Vagina (tissue), 2 donors: Measurements from ENCODE around the gene ERAL1. TPM values are rescaled to one million over a fixed set of nuclear protein-coding genes. Genes with fewer than 3 reads are reported as not detected.
A peak's percentile ranks its signal among the peaks of the same experiment; 100 is the strongest.

Source experiments
- DNase-seq, 2 donors: peaks; one replicate each; pipeline ENCODE4 v3.0.0-alpha.2; 2017; ENCODE audit errors: extremely low spot score in 2 of 2
- H3K27ac ChIP-seq: fragments of 200-600 bp; sonication (generic); one replicate; pipeline ENCODE4 v1.5.1; 2019
- H3K27me3 ChIP-seq: fragments of 200-600 bp; sonication (generic); one replicate; pipeline ENCODE4 v1.5.1; 2019
- H3K36me3 ChIP-seq, 2 donors: fragments of 200-600 bp; sonication (generic); one replicate each; pipeline ENCODE4 v1.5.1; 2017 to 2019
- H3K4me1 ChIP-seq: fragments of 200-600 bp; sonication (generic); one replicate; pipeline ENCODE4 v1.5.1; 2019
- H3K4me3 ChIP-seq, 2 donors: fragments of 200-600 bp; sonication (generic); 1 replicate in 1 of 2; 2 replicates in 1 of 2; pipeline ENCODE4 v1.5.1; 2016 to 2019
- H3K9me3 ChIP-seq: fragments of 200-600 bp; sonication (generic); one replicate; pipeline ENCODE4 v1.5.1; 2019
- CTCF ChIP-seq, 3 experiments: fragments of 450-650 bp in 2 of 3; fragments of 200-600 bp in 1 of 3; sonication (generic) in 1 of 3; IDR thresholded peaks; one replicate each; pipeline ENCODE4 v1.5.1; 2017 to 2019; ENCODE audit warnings: antibody characterized with exemption in 3 of 3, mild to moderate bottlenecking in 2 of 3, moderate library complexity in 2 of 3
- POLR2A ChIP-seq, 2 donors: fragments of 450-650 bp; IDR thresholded peaks; one replicate each; pipeline ENCODE4 v1.6.1; 2017; ENCODE audit warnings: antibody characterized with exemption in 2 of 2, mild to moderate bottlenecking in 2 of 2, moderate library complexity in 2 of 2
- POLR2AphosphoS5 ChIP-seq, 2 donors: sonication (generic); formaldehyde crosslinking; IDR thresholded peaks; one replicate each; pipeline ENCODE4 v1.9.0; 2017; ENCODE audit warnings: antibody characterized with exemption in 2 of 2, mild to moderate bottlenecking in 2 of 2, low read depth in 1 of 2; ENCODE audit not compliant: insufficient read depth in 1 of 2
- intact Hi-C: fragments of 100-400 bp; cut with DNase I; formaldehyde crosslinking; loops from one replicate; pipeline ENCODE4 v1.15.1; 2023
- total RNA-seq: library from RNA; depleted of rRNA; stranded (reverse); fragments of >200 nt; gene quantifications from one replicate; pipeline ENCODE4 v1.2.3, GENCODE V29; 2016

ERAL1 gene
- total RNA-seq, 1 donor from 2014 or later = 44.9 TPM

- H3K9me3 ChIP-seq = no peaks in the 10 kb centered on the region
- H3K27me3 ChIP-seq = no peaks in the 10 kb centered on the region
- intact Hi-C loops = loop anchor here (5.0 kb wide), 1 partner anchor 134 kb away; no protein-coding TSS in a partner anchor
Measured at GRCh38 chr17:28895794-28896447, 41.1 kb downstream of the ERAL1 start.

GRCh38 chr17:28896491-28896883, 41.7 kb downstream of the ERAL1 start:
- Histone ChIP-seq H3K9me3 (no peaks in the 10 kb centered on the region), H3K36me3 (no peaks in the 10 kb centered on the region), H3K4me3 (peak overlapping the region; percentile 83 to 90), H3K27ac (peak overlapping the region; percentile 93), H3K4me1 (peaks cover 61% of the 10 kb centered on the region), H3K27me3 (no peaks in the 10 kb centered on the region)
- intact Hi-C loops = loop anchor here (5.0 kb wide), 1 partner anchor 134 kb away; no protein-coding TSS in a partner anchor
- DNase-seq = no peak
- TF ChIP-seq POLR2A (IDR thresholded peaks at IDR 0.05) (no peak), POLR2AphosphoS5 (IDR thresholded peaks at IDR 0.05; ENCODE audit: insufficient read depth in 1 of 2, low read depth in 1 of 2) (no peak), CTCF (IDR thresholded peaks at IDR 0.05) (peak in 1 of 3 experiments; percentile 3)

More at GRCh38 chr17:28895794-28896447, 41.1 kb downstream of the ERAL1 start:
- Histone ChIP-seq H3K27ac (peak overlapping the region; percentile 93), H3K36me3 (no peaks in the 10 kb centered on the region), H3K4me1 (peaks cover 57% of the 10 kb centered on the region), H3K4me3 (peak overlapping the region; percentile 83 to 90)
- TF ChIP-seq CTCF (IDR thresholded peaks at IDR 0.05) (no peak), POLR2AphosphoS5 (IDR thresholded peaks at IDR 0.05; ENCODE audit: insufficient read depth in 1 of 2, low read depth in 1 of 2) (no peak), POLR2A (IDR thresholded peaks at IDR 0.05) (no peak)
- no peak for DNase-seq

GRCh38 chr17:28896884-28897768, 42.3 kb downstream of the ERAL1 start, which contains the start of gene FLOT2:
FLOT2 (minus strand) TSS chr17:28897733; CDS start chr17:28897574, 159 bp downstream.
- Histone ChIP-seq H3K4me3 (peak within 1 kb of the TSS; percentile 83 to 90), H3K9me3 (no peaks in the 10 kb centered on the region), H3K27ac (peak within 1 kb of the TSS; percentile 93), H3K36me3 (no peaks in the 10 kb centered on the region), H3K27me3 (no peaks in the 10 kb centered on the region), H3K4me1 (peaks cover 67% of the 10 kb centered on the region)
- intact Hi-C loops = loop anchor here (5.0 kb wide), 1 partner anchor 135 kb away; no protein-coding TSS in a partner anchor
- no peak for DNase-seq
- TF ChIP-seq CTCF (IDR thresholded peaks at IDR 0.05) = no peak
- TF ChIP-seq POLR2A (IDR thresholded peaks at IDR 0.05) = peak in 1 of 2 donors; percentile 55
- TF ChIP-seq POLR2AphosphoS5 (IDR thresholded peaks at IDR 0.05; ENCODE audit: insufficient read depth in 1 of 2, low read depth in 1 of 2) = peak; percentile 75 to 87

- H3K9me3 ChIP-seq = no peaks in the 10 kb centered on the region
- H3K27me3 ChIP-seq = no peaks in the 10 kb centered on the region
- H3K4me3 ChIP-seq = peak overlapping the region; percentile 83 to 90
- intact Hi-C loops = loop anchor here (5.0 kb wide), 1 partner anchor 136 kb away; no protein-coding TSS in a partner anchor
- peak overlapping the region; percentile 93 for H3K27ac ChIP-seq
- DNase-seq = no peak
- no peaks in the 10 kb centered on the region for H3K36me3 ChIP-seq
- peaks cover 61% of the 10 kb centered on the region for H3K4me1 ChIP-seq
- no peak for TF ChIP-seq CTCF (IDR thresholded peaks at IDR 0.05)
- TF ChIP-seq POLR2AphosphoS5 (IDR thresholded peaks at IDR 0.05; ENCODE audit: insufficient read depth in 1 of 2, low read depth in 1 of 2) = no peak
- no peak for TF ChIP-seq POLR2A (IDR thresholded peaks at IDR 0.05)
Measured at GRCh38 chr17:28897769-28898526, 43.1 kb downstream of the ERAL1 start.
